Mammary microvascular endothelial cell (primary cell): ENCODE results near the gene TEKT5. TPM values are rescaled to one million over a fixed set of nuclear protein-coding genes. Genes with fewer than 3 reads are reported as not detected.

Experiments used
- total RNA-seq: library from RNA; depleted of rRNA; stranded (reverse); fragments of >200 nt; gene quantifications from 2 replicates; pipeline ENCODE4 v1.2.3, GENCODE V29; 2015

TEKT5 gene
- total RNA-seq = not detected in 2 replicates

DNA sequence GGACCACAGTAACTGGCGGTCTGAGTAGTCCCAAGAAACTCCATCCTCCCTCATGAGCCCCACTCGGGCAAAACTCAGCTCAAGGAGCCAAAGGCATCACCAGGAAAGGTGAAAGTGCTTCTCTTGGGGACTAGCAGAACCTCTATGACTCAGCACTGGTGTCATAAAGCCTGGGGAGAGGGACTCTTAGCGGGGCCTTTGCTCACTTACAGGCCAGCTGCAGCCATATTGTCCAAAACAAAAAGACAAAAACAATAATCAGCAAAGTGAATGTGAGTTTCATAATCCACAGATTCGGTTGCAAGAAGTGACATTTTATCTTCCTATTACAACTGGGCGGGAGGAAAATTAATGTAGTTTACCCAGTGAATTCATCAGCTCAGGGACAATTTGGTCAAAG lies at the start of gene TEKT5:
Gene TEKT5 (minus strand): TSS at position 101 of the 400 bp plus-strand sequence. CDS start 57 bp downstream, at position 44.

DNA sequence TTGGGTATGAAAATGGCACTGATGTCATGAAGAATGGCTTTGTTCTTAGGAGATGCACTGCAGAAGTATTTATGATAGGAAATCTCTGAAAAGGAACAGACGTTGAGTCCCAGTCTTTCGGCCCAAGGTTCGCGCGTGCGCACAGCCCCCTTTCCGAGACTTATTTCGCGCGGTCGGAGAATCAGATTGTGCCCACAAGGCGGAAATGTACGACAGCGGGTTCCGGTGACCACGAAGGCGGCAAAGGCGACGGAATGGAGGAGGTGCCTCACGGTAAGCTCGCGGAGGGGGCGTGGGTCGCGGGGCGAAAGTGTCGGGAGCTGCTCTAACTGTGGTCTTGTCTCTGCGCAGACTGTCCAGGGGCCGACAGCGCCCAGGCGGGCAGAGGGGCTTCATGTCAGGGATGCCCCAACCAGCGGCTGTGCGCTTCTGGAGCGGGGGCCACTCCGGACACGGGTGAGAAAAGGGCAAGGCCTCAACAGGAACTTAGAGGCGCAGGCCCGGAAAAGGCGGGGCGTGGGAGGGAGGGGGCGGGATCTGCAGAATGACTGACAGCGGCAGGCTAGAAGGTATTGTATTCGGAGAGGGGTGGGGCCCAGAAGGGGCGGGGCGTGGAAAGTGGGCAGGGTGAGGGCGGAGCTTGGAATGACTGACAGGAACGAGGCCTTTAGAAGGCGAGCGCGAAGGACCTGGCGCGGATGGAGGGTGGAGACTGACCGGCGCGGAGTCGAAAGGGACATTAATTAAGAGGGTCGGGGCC lies 49.1 kb upstream of the TEKT5 start, which contains the start of gene NUBP1:
Gene NUBP1 (plus strand): TSS at position 233 of the 760 bp plus-strand sequence. CDS start 22 bp downstream, at position 255.

DNA sequence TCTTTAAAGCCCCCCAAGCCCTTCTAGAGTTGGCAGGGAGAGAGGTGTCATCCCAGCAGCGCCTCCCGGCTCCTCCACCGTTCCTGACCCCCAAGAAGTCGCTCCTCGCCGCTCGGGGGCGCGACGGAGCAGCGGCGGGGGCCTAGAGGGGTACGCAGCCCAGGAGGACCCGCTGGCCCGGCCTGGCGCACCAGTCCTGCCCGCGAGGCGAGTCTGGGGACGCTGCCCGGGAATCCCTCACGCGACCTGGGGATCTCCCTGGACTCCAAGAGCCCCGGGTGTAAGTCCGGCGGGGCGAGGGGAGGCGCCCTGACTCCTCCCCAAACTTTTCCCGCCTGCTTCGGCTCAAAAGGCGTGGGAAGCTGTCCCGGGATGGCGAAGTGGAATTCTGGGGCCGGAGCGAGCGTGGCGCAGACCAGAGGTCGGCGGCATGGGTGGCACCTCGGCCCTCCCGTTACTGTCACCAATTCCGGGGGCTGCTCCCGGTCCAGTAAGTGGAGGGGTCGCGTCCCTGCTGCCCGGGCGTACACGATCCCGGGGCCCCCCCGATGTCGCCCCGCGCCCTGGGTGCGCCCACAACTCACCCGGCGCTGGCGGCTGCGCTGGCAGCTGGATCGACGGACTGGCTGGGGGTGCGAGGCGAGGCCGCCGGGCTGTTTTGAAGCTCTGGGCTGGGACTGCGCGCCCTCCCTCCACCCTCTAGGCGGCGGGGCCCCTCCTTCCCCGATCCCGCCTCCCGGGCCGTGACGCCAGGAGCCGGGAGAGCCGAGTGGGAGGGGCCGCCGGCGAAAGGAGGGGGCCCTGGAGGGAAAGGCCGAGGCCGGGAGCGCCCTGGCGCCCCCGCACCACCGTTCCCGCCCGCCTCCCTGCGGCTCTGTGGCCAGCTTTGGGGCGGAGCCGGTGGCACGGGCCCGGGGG lies 114.5 kb downstream of the TEKT5 start, which contains the start of gene EMP2:
Gene EMP2 (minus strand): TSS at position 634 of the 918 bp plus-strand sequence. CDS start 32,981 bp downstream, outside the sequence.

Other genes starting within 250 kb of the TEKT5 start
- gene EMP2, start 114.3 kb downstream of the TEKT5 start, total RNA-seq = 15.8 and 17.7 TPM in 2 replicates
- 26.5 and 30.0 TPM in 2 replicates for gene NUBP1, start 48.9 kb upstream of the TEKT5 start, total RNA-seq
- gene TVP23A, start 123.9 kb upstream of the TEKT5 start, total RNA-seq = not detected in 2 replicates
- 0.05 and 0.07 TPM in 2 replicates for gene CIITA, start 182.3 kb upstream of the TEKT5 start, total RNA-seq
- gene DEXI, start 247.5 kb upstream of the TEKT5 start, total RNA-seq = 56.5 and 68.2 TPM in 2 replicates
- 13.3 and 16.7 TPM in 2 replicates for gene CLEC16A, start 249.6 kb upstream of the TEKT5 start, total RNA-seq